Measurements from ENCODE around the gene SMC6.

Gene SMC6

GRCh38 chr2:17762451-17762850 is 8.8 kb upstream of the SMC6 start:
- DNase-seq (ENCODE audit: low spot score): no peak

GRCh38 chr2:17759805-17760204 is 6.2 kb upstream of the SMC6 start:
- DNase-seq (ENCODE audit: low spot score): no peak

- DNase-seq (ENCODE audit: low spot score): no peak
Measured at GRCh38 chr2:17758118-17758517, 4.5 kb upstream of the SMC6 start.

- peak; percentile 31 for DNase-seq (ENCODE audit: low spot score)
Measured at GRCh38 chr2:17757321-17757720, 3.7 kb upstream of the SMC6 start.

- no peak for DNase-seq (ENCODE audit: low spot score)
Measured at GRCh38 chr2:17756668-17757067, 3.1 kb upstream of the SMC6 start.

GRCh38 chr2:17754773-17755425 is 1.3 kb upstream of the SMC6 start:
- peak; percentile 17 for DNase-seq (ENCODE audit: low spot score)

- peak; percentile 88 for DNase-seq (ENCODE audit: low spot score)
Measured at GRCh38 chr2:17752892-17753802, 463 bp downstream of the SMC6 start.

- DNase-seq (ENCODE audit: low spot score): no peak
Measured at GRCh38 chr2:17752246-17752645, 1.4 kb downstream of the SMC6 start.

- DNase-seq (ENCODE audit: low spot score): no peak
Measured at GRCh38 chr2:17749753-17750438, 3.7 kb downstream of the SMC6 start.

- DNase-seq (ENCODE audit: low spot score): no peak
Measured at GRCh38 chr2:17748745-17749144, 4.9 kb downstream of the SMC6 start.

GRCh38 chr2:17747684-17748452 is 5.7 kb downstream of the SMC6 start:
- DNase-seq (ENCODE audit: low spot score): no peak

- no peak for DNase-seq (ENCODE audit: low spot score)
Measured at GRCh38 chr2:17740203-17740602, 13.4 kb downstream of the SMC6 start.

- no peak for DNase-seq (ENCODE audit: low spot score)
Measured at GRCh38 chr2:17736989-17737388, 16.6 kb downstream of the SMC6 start.

- no peak for DNase-seq (ENCODE audit: low spot score)
Measured at GRCh38 chr2:17735864-17736263, 17.7 kb downstream of the SMC6 start.

- DNase-seq (ENCODE audit: low spot score): no peak
Measured at GRCh38 chr2:17733599-17733998, 20.0 kb downstream of the SMC6 start.

GRCh38 chr2:17729880-17730279 is 23.7 kb downstream of the SMC6 start:
- no peak for DNase-seq (ENCODE audit: low spot score)

- DNase-seq (ENCODE audit: low spot score): no peak
Measured at GRCh38 chr2:17728210-17728609, 25.4 kb downstream of the SMC6 start.

- DNase-seq (ENCODE audit: low spot score): peak; percentile 35
Measured at GRCh38 chr2:17719562-17720371, 33.8 kb downstream of the SMC6 start.

GRCh38 chr2:17718689-17719088 is 34.9 kb downstream of the SMC6 start:
- no peak for DNase-seq (ENCODE audit: low spot score)

GRCh38 chr2:17717666-17718065 is 35.9 kb downstream of the SMC6 start:
- no peak for DNase-seq (ENCODE audit: low spot score)

GRCh38 chr2:17713291-17713690 is 40.3 kb downstream of the SMC6 start:
- DNase-seq (ENCODE audit: low spot score): no peak
